Transverse colon (tissue), 4 donors: ENCODE results near the gene CEACAM16. TPM values are rescaled to one million over a fixed set of nuclear protein-coding genes. Genes with fewer than 3 reads are reported as not detected.

ENCODE experiments used
- DNase-seq: peaks from one replicate; pipeline ENCODE4 v3.0.0-alpha.2; 2019
- H3K27ac ChIP-seq, 4 donors: fragments of 200-600 bp; sonication (generic); 2 replicates each; pipeline ENCODE4 v1.5.1; 2016 to 2018; ENCODE audit warnings: inconsistent platforms in 4 of 4
- H3K27me3 ChIP-seq: fragments of 200-600 bp; sonication (generic); 2 replicates; pipeline ENCODE4 v1.5.1; 2017; ENCODE audit warnings: inconsistent platforms
- H3K36me3 ChIP-seq, 4 donors: fragments of 200-600 bp; sonication (generic); 2 replicates each; pipeline ENCODE4 v1.5.1; 2017 to 2019; ENCODE audit warnings: inconsistent platforms in 4 of 4
- H3K4me1 ChIP-seq, 4 donors: fragments of 200-600 bp; sonication (generic); 2 replicates each; pipeline ENCODE4 v1.5.1; 2017 to 2020; ENCODE audit warnings: inconsistent platforms in 4 of 4
- H3K4me3 ChIP-seq, 4 donors: fragments of 200-600 bp; sonication (generic); 1 replicate in 1 of 4; 2 replicates in 3 of 4; pipeline versions ENCODE4 v1.5.1 to v1.6.1; 2017 to 2019; ENCODE audit warnings: inconsistent platforms in 4 of 4
- H3K9me3 ChIP-seq, 2 donors: fragments of 200-600 bp; sonication (generic); 2 replicates each; pipeline ENCODE4 v1.5.1; 2017 to 2019; ENCODE audit warnings: inconsistent platforms in 2 of 2
- EP300 ChIP-seq: sonication (generic); formaldehyde crosslinking; IDR thresholded peaks from one replicate; pipeline ENCODE4 v1.6.1; 2017; ENCODE audit warnings: antibody characterized with exemption, low read depth
- POLR2A ChIP-seq: fragments of 450-650 bp; IDR thresholded peaks from one replicate; pipeline ENCODE4 v1.6.1; 2016; ENCODE audit warnings: antibody characterized with exemption, mild to moderate bottlenecking, moderate library complexity
- POLR2AphosphoS5 ChIP-seq, 3 donors: sonication (generic); formaldehyde crosslinking; IDR thresholded peaks; one replicate each; pipeline ENCODE4 v1.6.1; 2016; ENCODE audit warnings: antibody characterized with exemption in 3 of 3
- WGBS, 2 donors: methylation state at CpG; one replicate each; pipeline ENCODE4 v1.1.5; 2018; ENCODE audit warnings: low coverage in 1 of 2; 5-methylcytosine and 5-hydroxymethylcytosine counted together
- in situ Hi-C, 4 donors: fragments of 200-750 bp; cut with MboI; loops; one replicate each; pipeline versions ENCODE4 v1.15.0 to v1.15.1; 2017; ENCODE audit warnings: low sequenced_read_pairs in 3 of 4, low pct_ligation_motif_present in 1 of 4, low pct_unique_long_range_greater_than_20kb in 1 of 4
- intact Hi-C: fragments of 100-400 bp; cut with DNase I; formaldehyde crosslinking; loops from one replicate; pipeline ENCODE4 v1.15.1; 2023; ENCODE audit warnings: low total_unique reads
- total RNA-seq, 4 donors: library from RNA; depleted of rRNA; stranded (reverse); fragments of >200 nt; gene quantifications; one replicate each; pipeline ENCODE4 v1.1.0, GENCODE V29; 2016
- TF ChIP-seq, protein P1 (sequence below), 5 experiments: fragments of 200-600 bp in 3 of 5; fragments of 450-650 bp in 2 of 5; sonication (generic) in 3 of 5; IDR thresholded peaks; 1 replicate in 2 of 5; 2 replicates in 3 of 5; pipeline ENCODE4 v1.5.1; 2016 to 2017; ENCODE audit warnings: antibody characterized with exemption in 5 of 5, inconsistent platforms in 3 of 5, mild to moderate bottlenecking in 2 of 5, moderate library complexity in 1 of 5

Gene CEACAM16
- total RNA-seq, 4 donors from 2014 or later: not detected

DNA sequence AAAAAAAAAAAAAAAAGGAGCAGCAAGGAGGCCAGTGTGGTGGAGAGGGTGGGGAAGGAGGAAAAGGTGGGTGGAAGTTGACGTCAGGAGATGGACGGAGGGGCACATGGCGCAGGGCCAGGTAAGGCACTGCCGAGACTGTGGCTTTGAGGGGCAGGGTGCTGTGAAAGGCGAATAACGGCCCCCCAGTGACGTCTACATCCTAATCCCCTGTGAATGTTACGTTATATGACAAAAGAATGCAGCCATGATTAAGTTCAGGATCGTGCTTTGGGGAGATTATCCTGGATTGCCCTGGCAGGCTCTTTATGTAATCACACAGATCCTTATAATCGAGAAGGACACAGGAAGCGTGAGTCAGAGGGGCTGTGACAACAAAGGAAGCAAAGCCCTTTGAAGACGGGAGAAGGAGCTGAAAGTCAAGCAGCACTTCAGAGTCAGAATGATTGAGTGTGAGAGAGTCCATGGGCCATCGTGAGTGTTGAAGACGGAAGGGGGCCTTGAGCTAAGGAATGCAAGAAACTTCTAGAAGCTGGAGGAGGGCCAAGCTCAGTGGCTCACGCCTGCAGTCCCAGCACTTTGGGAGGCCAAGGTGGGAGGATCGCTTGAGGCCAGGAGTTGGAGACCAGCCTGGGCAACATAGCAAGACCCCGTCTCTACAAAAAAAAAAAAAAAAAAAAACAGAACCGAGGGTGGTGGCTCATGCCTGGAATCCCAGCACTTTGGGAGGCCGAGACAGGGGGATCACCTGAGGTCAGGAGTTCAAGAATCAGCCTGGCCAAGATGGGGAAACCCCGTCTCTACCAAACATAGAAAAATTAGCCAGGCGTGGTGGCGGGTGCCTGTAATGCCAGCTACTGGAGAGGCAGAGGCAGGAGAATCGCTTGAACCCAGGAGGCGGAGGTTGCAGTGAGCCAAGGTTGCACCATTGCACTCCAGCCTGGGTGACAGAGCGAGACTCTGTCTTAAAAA lies 13.8 kb upstream of the CEACAM16 start:
- H3K4me1 ChIP-seq: peaks cover 0 to 34% (median 18%) of the 10 kb centered on the region in 4 donors
- 50 to 54% methylated on average over 22 to 25 of the region's 25 CpGs for WGBS, 2 donors
- intact Hi-C loops (no loop called here), in situ Hi-C loops (no loop called here)
- no peaks in the 10 kb centered on the region for H3K9me3 ChIP-seq
- TF ChIP-seq POLR2AphosphoS5 (IDR thresholded peaks at IDR 0.05) (peak in 2 of 3 donors; percentile 7 to 36), EP300 (no peak)
- TF ChIP-seq, protein P1, sequence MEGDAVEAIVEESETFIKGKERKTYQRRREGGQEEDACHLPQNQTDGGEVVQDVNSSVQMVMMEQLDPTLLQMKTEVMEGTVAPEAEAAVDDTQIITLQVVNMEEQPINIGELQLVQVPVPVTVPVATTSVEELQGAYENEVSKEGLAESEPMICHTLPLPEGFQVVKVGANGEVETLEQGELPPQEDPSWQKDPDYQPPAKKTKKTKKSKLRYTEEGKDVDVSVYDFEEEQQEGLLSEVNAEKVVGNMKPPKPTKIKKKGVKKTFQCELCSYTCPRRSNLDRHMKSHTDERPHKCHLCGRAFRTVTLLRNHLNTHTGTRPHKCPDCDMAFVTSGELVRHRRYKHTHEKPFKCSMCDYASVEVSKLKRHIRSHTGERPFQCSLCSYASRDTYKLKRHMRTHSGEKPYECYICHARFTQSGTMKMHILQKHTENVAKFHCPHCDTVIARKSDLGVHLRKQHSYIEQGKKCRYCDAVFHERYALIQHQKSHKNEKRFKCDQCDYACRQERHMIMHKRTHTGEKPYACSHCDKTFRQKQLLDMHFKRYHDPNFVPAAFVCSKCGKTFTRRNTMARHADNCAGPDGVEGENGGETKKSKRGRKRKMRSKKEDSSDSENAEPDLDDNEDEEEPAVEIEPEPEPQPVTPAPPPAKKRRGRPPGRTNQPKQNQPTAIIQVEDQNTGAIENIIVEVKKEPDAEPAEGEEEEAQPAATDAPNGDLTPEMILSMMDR (IDR thresholded peaks at IDR 0.05): no peak
- no peak overlapping the region for H3K4me3 ChIP-seq
- DNase-seq: peak; percentile 41
- H3K27me3 ChIP-seq: no peaks in the 10 kb centered on the region
- H3K36me3 ChIP-seq: no peaks in the 10 kb centered on the region
- H3K27ac ChIP-seq: peak overlapping the region in 1 of 4 donors; percentile 34

GRCh38 chr19:44685877-44686276 lies 13.1 kb upstream of the CEACAM16 start:
- 66 to 72% methylated on average over 4 of the region's 4 CpGs for WGBS, 2 donors
- no peak for DNase-seq
- peaks cover 0 to 29% (median 16%) of the 10 kb centered on the region in 4 donors for H3K4me1 ChIP-seq

GRCh38 chr19:44686896-44687295 lies 12.1 kb upstream of the CEACAM16 start:
- H3K4me1 ChIP-seq: peaks cover 3 to 26% (median 17%) of the 10 kb centered on the region in 4 donors
- no peaks in the 10 kb centered on the region for H3K36me3 ChIP-seq
- TF ChIP-seq, protein P1 (IDR thresholded peaks at IDR 0.05): no peak
- TF ChIP-seq EP300 (no peak), POLR2AphosphoS5 (IDR thresholded peaks at IDR 0.05) (no peak), POLR2A (no peak)
- intact Hi-C loops: no loop called here
- H3K27me3 ChIP-seq: no peaks in the 10 kb centered on the region
- H3K27ac ChIP-seq: no peak overlapping the region
- H3K4me3 ChIP-seq: no peak overlapping the region
- DNase-seq: no peak
- in situ Hi-C loops: no loop called here
- H3K9me3 ChIP-seq: no peaks in the 10 kb centered on the region
- 51 to 81% methylated on average over 2 to 4 of the region's 4 CpGs for WGBS, 2 donors

More at GRCh38 chr19:44685877-44686276, 13.1 kb upstream of the CEACAM16 start:
- intact Hi-C loops: no loop called here
- no peaks in the 10 kb centered on the region for H3K27me3 ChIP-seq
- no peaks in the 10 kb centered on the region for H3K9me3 ChIP-seq
- TF ChIP-seq, protein P1 (IDR thresholded peaks at IDR 0.05): no peak
- TF ChIP-seq POLR2A (no peak), POLR2AphosphoS5 (IDR thresholded peaks at IDR 0.05) (no peak), EP300 (no peak)
- in situ Hi-C loops: no loop called here
- no peak overlapping the region for H3K4me3 ChIP-seq
- no peak overlapping the region for H3K27ac ChIP-seq
- no peaks in the 10 kb centered on the region for H3K36me3 ChIP-seq

GRCh38 chr19:44687888-44688287 lies 11.1 kb upstream of the CEACAM16 start:
- Histone ChIP-seq H3K36me3 (no peaks in the 10 kb centered on the region), H3K4me1 (peaks cover 3 to 33% (median 25%) of the 10 kb centered on the region in 4 donors), H3K9me3 (no peaks in the 10 kb centered on the region), H3K27ac (no peak overlapping the region), H3K27me3 (no peaks in the 10 kb centered on the region), H3K4me3 (no peak overlapping the region)
- TF ChIP-seq, protein P1 (IDR thresholded peaks at IDR 0.05): no peak
- no peak for TF ChIP-seq POLR2A
- TF ChIP-seq POLR2AphosphoS5 (IDR thresholded peaks at IDR 0.05): no peak
- no peak for TF ChIP-seq EP300
- in situ Hi-C loops: no loop called here
- intact Hi-C loops: no loop called here
- WGBS, 2 donors: 77 to 89% methylated on average over 7 of the region's 7 CpGs
- no peak for DNase-seq
